Measurements from ENCODE around the gene OXGR1. TPM values are rescaled to one million over a fixed set of nuclear protein-coding genes. Genes with fewer than 3 reads are reported as not detected.

Gene OXGR1
- total and polyA plus RNA-seq, 10 of the 15 experiments (the other 5 are each of a cell fraction or from before 2014, with no cell fraction given), result 0.05 TPM; not detected in 9

GRCh38 chr13:97020194-97020593 is 25.9 kb upstream of the OXGR1 start:
- Histone ChIP-seq H3K4me2 (ENCODE audit: control insufficient read depth, insufficient read depth) (no peak overlapping the region), H2AFZ (ENCODE audit: control insufficient read depth, low read depth, low read length) (no peak overlapping the region), H4K20me1 (ENCODE audit: control insufficient read depth, insufficient read depth) (no peaks in the 10 kb centered on the region), H3K27me3 (replicated peaks in 1 of 2; ENCODE audit: control insufficient read depth in 2 of 2, insufficient read depth in 2 of 2, low read length in 1 of 2) (peaks cover 0 to 6% of the 10 kb centered on the region in 2 experiments; a peak in 2 of 4 replicates), H3K36me3 (ENCODE audit: control insufficient read depth in 2 of 2, insufficient read depth in 2 of 2, low read length in 1 of 2) (no peaks in the 10 kb centered on the region), H3K9me3 (replicated peaks; ENCODE audit: control insufficient read depth, insufficient read depth, low read length) (no peaks in the 10 kb centered on the region), H3K4me1 (ENCODE audit: control insufficient read depth, insufficient read depth, low read length) (no peaks in the 10 kb centered on the region), H3K27ac (ENCODE audit: control insufficient read depth, insufficient read depth) (no peak overlapping the region), H3K4me3 (no peak overlapping the region), H3K79me2 (ENCODE audit: control insufficient read depth, insufficient read depth, low read length) (no peaks in the 10 kb centered on the region), H3K9ac (ENCODE audit: control insufficient read depth, insufficient read depth, low read length) (no peak overlapping the region)
- in situ Hi-C loops (cut with MboI), result no loop called here
- ChIA-PET RAD21 (ENCODE audit: unreplicated experiment) (no interaction called here), SMC1A (ENCODE audit: uncharacterized antibody, unreplicated experiment) (no interaction called here), CTCF (interaction anchor here (0.8 kb wide), 1 partner anchor 11 kb away, joined by 3 read pairs; no protein-coding TSS in a partner anchor), POLR2A (no interaction called here)
- no TSS peak for BruUV-seq (replicated peaks)
- TF ChIP-seq PAX5 (IDR thresholded peaks at IDR 0.05; ENCODE audit: borderline replicate concordance, low read depth, low read length), result no peak
- TF ChIP-seq POLR2AphosphoS5 (IDR thresholded peaks at IDR 0.05; ENCODE audit: low read length), result no peak
- TF ChIP-seq NFYA (IDR thresholded peaks at IDR 0.05; ENCODE audit: borderline replicate concordance, low read depth, low read length), result no peak
- TF ChIP-seq MLLT1 (IDR thresholded peaks at IDR 0.05), result no peak
- no peak for TF ChIP-seq YBX1 (IDR thresholded peaks at IDR 0.05)
- no peak for TF ChIP-seq MEF2B (IDR thresholded peaks at IDR 0.05; ENCODE audit: partially characterized antibody, poor library complexity, severe bottlenecking)
- TF ChIP-seq BACH1 (IDR thresholded peaks at IDR 0.05; ENCODE audit: borderline replicate concordance), result no peak
- no peak for TF ChIP-seq JUNB (IDR thresholded peaks at IDR 0.05)
- TF ChIP-seq BCLAF1 (IDR thresholded peaks at IDR 0.05), result no peak
- TF ChIP-seq ELK1 (IDR thresholded peaks at IDR 0.05; ENCODE audit: low read depth, low read length), result no peak
- TF ChIP-seq ZBTB33 (IDR thresholded peaks at IDR 0.05), result no peak
- no peak for TF ChIP-seq ZNF687 (IDR thresholded peaks at IDR 0.05)
- intact Hi-C loops (cut with micrococcal nuclease; ENCODE audit: unreplicated experiment), result no loop called here
- 3% methylated on average over 2 of the region's 2 CpGs for WGBS (ENCODE audit: insufficient coverage, insufficient replicate concordance, low lambda C conversion rate, missing lambda C conversion rate)
- FAIRE-seq, result no peak
- ATAC-seq, result no peak
- no peak for DNase-seq (ENCODE audit: low read depth, low spot score)
